GM10266 (cell line): ENCODE results near the gene PER3.
A peak's percentile ranks its signal among the peaks of the same experiment; 100 is the strongest.
"Not testable (repeated sequence)": the region's sequence is repeated elsewhere in the genome, so short reads cannot be mapped to it uniquely, and the experiment has no call there.

Experiments
- DNase-seq: peaks from one replicate; pipeline ENCODE4 v3.0.0; 2012; ENCODE audit errors: extremely low spot score
- CTCF ChIP-seq: IDR thresholded peaks from 2 replicates; pipeline ENCODE4 v1.5.1; 2012; ENCODE audit warnings: mild to moderate bottlenecking, low read depth; ENCODE audit not compliant: control insufficient read depth, insufficient read depth; ENCODE audit errors: missing control alignments

Gene PER3

GRCh38 chr1:7786795-7787194, 2.7 kb downstream of the PER3 start:
- no peak for TF ChIP-seq CTCF
- DNase-seq: no peak

GRCh38 chr1:7789828-7790227, 5.7 kb downstream of the PER3 start:
- DNase-seq: no peak
- no peak for TF ChIP-seq CTCF

GRCh38 chr1:7791027-7791426, 6.9 kb downstream of the PER3 start:
- DNase-seq: not testable (repeated sequence)

- DNase-seq: no peak
- no peak for TF ChIP-seq CTCF
These were observed 11.3 kb downstream of the PER3 start for GRCh38 chr1:7795406-7795805.

GRCh38 chr1:7805460-7805859, 21.4 kb downstream of the PER3 start:
- no peak for DNase-seq
- no peak for TF ChIP-seq CTCF

GRCh38 chr1:7808253-7808844, 24.3 kb downstream of the PER3 start:
- DNase-seq: no peak
- peak; percentile 38 for TF ChIP-seq CTCF

- no peak for TF ChIP-seq CTCF
- no peak for DNase-seq
These were observed 25.7 kb downstream of the PER3 start for GRCh38 chr1:7809742-7810141.

GRCh38 chr1:7810395-7810794, 26.3 kb downstream of the PER3 start:
- no peak for DNase-seq
- no peak for TF ChIP-seq CTCF
